Smooth muscle cell (in vitro differentiated cells): ENCODE results near the gene PGLYRP1. TPM values are rescaled to one million over a fixed set of nuclear protein-coding genes. Genes with fewer than 3 reads are reported as not detected.

ENCODE experiments used
- DNase-seq: peaks from one replicate; lab custom pipeline; 2025; ENCODE audit not compliant: unreplicated experiment; lab: John Stamatoyannopoulos, UW
- H2AFZ ChIP-seq: fragments of 200-600 bp; sonication (generic); 2 replicates; pipeline ENCODE4 v1.6.0; 2016; ENCODE audit warnings: antibody characterized with exemption, low read depth, mild to moderate bottlenecking
- H3F3A ChIP-seq: fragments of 200-600 bp; sonication (generic); 2 replicates; pipeline ENCODE4 v1.6.0; 2017; ENCODE audit warnings: antibody characterized with exemption, low read depth
- H3K27ac ChIP-seq: fragments of 200-600 bp; sonication (generic); 2 replicates; pipeline ENCODE4 v1.5.1; 2016; ENCODE audit warnings: low read depth, mild to moderate bottlenecking
- H3K27me3 ChIP-seq: fragments of 200-600 bp; sonication (generic); 2 replicates; pipeline ENCODE4 v1.6.1; 2016; ENCODE audit warnings: low read depth, mild to moderate bottlenecking
- H3K36me3 ChIP-seq: fragments of 200-600 bp; sonication (generic); 2 replicates; pipeline ENCODE4 v1.5.1; 2016; ENCODE audit warnings: low read depth
- H3K4me1 ChIP-seq: fragments of 200-600 bp; sonication (generic); 2 replicates; pipeline ENCODE4 v1.5.1; 2016; ENCODE audit warnings: low read depth
- H3K4me2 ChIP-seq: fragments of 200-600 bp; sonication (generic); 2 replicates; pipeline ENCODE4 v1.6.0; 2016; ENCODE audit warnings: mild to moderate bottlenecking
- H3K4me3 ChIP-seq: fragments of 200-600 bp; sonication (generic); 2 replicates; pipeline ENCODE4 v1.5.1; 2016; ENCODE audit warnings: mild to moderate bottlenecking
- H3K79me2 ChIP-seq: fragments of 200-600 bp; sonication (generic); 2 replicates; pipeline ENCODE4 v1.6.0; 2016; ENCODE audit warnings: low read depth, mild to moderate bottlenecking
- H3K9ac ChIP-seq: fragments of 200-600 bp; sonication (generic); 2 replicates; pipeline ENCODE4 v1.6.0; 2016; ENCODE audit warnings: low read depth
- H3K9me3 ChIP-seq: fragments of 200-600 bp; sonication (generic); replicated peaks from 2 replicates; pipeline ENCODE4 v1.5.1; 2016; ENCODE audit warnings: low read depth
- H4K20me1 ChIP-seq: fragments of 200-600 bp; sonication (generic); 2 replicates; pipeline ENCODE4 v1.6.0; 2016; ENCODE audit warnings: low read depth
- CTCF ChIP-seq: fragments of 200-600 bp; sonication (generic); IDR thresholded peaks from 2 replicates; pipeline ENCODE4 v1.5.1; 2017; ENCODE audit warnings: borderline replicate concordance, mild to moderate bottlenecking, antibody characterized with exemption; ENCODE audit not compliant: insufficient read depth, poor library complexity, severe bottlenecking
- WGBS: methylation state at CpG from one replicate; pipeline ENCODE4 v1.1.7; 2016; ENCODE audit warnings: low lambda C conversion rate; 5-methylcytosine and 5-hydroxymethylcytosine counted together
- polyA plus RNA-seq: library from polyadenylated mRNA; unstranded; fragments of >200 nt; fragmentation: Nextera tagmentation; extraction: Ambion mirVana; gene quantifications from 2 replicates; pipeline ENCODE4 v1.2.1, GENCODE V29; 2016
- total RNA-seq: library from RNA; depleted of rRNA; stranded (reverse); fragments of >200 nt; gene quantifications from 2 replicates; pipeline ENCODE4 v1.2.3, GENCODE V29; 2014

The PGLYRP1 gene
- total and polyA plus RNA-seq, 2 experiments from 2014 or later: not detected

- Histone ChIP-seq H3K79me2 (no peaks in the 10 kb centered on the region), H3K9ac (no peak overlapping the region), H3K36me3 (no peaks in the 10 kb centered on the region), H3K4me3 (no peak overlapping the region), H3K27ac (no peak overlapping the region), H3K9me3 (no peaks in the 10 kb centered on the region), H4K20me1 (no peaks in the 10 kb centered on the region), H2AFZ (no peak overlapping the region), H3K4me2 (no peak overlapping the region), H3F3A (no peaks in the 10 kb centered on the region), H3K27me3 (no peaks in the 10 kb centered on the region), H3K4me1 (no peaks in the 10 kb centered on the region)
- WGBS: 95% methylated on average over 6 of the region's 6 CpGs
- no peak for TF ChIP-seq CTCF
- DNase-seq: no peak
These were observed 12.7 kb upstream of the PGLYRP1 start for GRCh38 chr19:46035546-46035945.

- no peaks in the 10 kb centered on the region for H4K20me1 ChIP-seq
- DNase-seq: no peak
- 95% methylated on average over 11 of the region's 11 CpGs for WGBS
- TF ChIP-seq CTCF: no peak
- H3K27me3 ChIP-seq: no peaks in the 10 kb centered on the region
- H3K27ac ChIP-seq: no peak overlapping the region
- no peaks in the 10 kb centered on the region for H3K4me1 ChIP-seq
- H3K4me2 ChIP-seq: no peak overlapping the region
- no peak overlapping the region for H3K9ac ChIP-seq
- no peaks in the 10 kb centered on the region for H3F3A ChIP-seq
- H2AFZ ChIP-seq: no peak overlapping the region
- no peak overlapping the region for H3K4me3 ChIP-seq
- H3K9me3 ChIP-seq: no peaks in the 10 kb centered on the region
- no peaks in the 10 kb centered on the region for H3K79me2 ChIP-seq
- no peaks in the 10 kb centered on the region for H3K36me3 ChIP-seq
These were observed 10.5 kb upstream of the PGLYRP1 start for GRCh38 chr19:46033401-46033800.

- Histone ChIP-seq H3K27ac (no peak overlapping the region), H3K4me1 (no peaks in the 10 kb centered on the region), H3K36me3 (no peaks in the 10 kb centered on the region), H3K9me3 (no peaks in the 10 kb centered on the region), H3K27me3 (no peaks in the 10 kb centered on the region), H3F3A (no peaks in the 10 kb centered on the region), H3K9ac (no peak overlapping the region), H2AFZ (no peak overlapping the region), H3K4me2 (no peak overlapping the region), H4K20me1 (no peaks in the 10 kb centered on the region), H3K4me3 (no peak overlapping the region), H3K79me2 (no peaks in the 10 kb centered on the region)
- WGBS: 90% methylated on average over 3 of the region's 3 CpGs
- TF ChIP-seq CTCF: no peak
- no peak for DNase-seq
These were observed 9.8 kb upstream of the PGLYRP1 start for GRCh38 chr19:46032597-46033025.

GRCh38 chr19:46031781-46032596 lies 9.1 kb upstream of the PGLYRP1 start:
- Histone ChIP-seq H3K4me2 (no peak overlapping the region), H3K27ac (no peak overlapping the region), H3F3A (no peaks in the 10 kb centered on the region), H3K27me3 (no peaks in the 10 kb centered on the region), H3K4me1 (no peaks in the 10 kb centered on the region), H3K79me2 (no peaks in the 10 kb centered on the region), H3K4me3 (no peak overlapping the region), H3K9me3 (no peaks in the 10 kb centered on the region), H2AFZ (no peak overlapping the region), H3K36me3 (no peaks in the 10 kb centered on the region), H4K20me1 (no peaks in the 10 kb centered on the region), H3K9ac (no peak overlapping the region)
- 94% methylated on average over 5 of the region's 5 CpGs for WGBS
- no peak for DNase-seq
- TF ChIP-seq CTCF: no peak
